NCI-H2171 (cell line): Measurements from ENCODE around the gene EIF4E.
A peak's percentile ranks its signal among the peaks of the same experiment; 100 is the strongest.
"Not testable (repeated sequence)": the region's sequence is repeated elsewhere in the genome, so short reads cannot be mapped to it uniquely, and the experiment has no call there.

Experiments used
- DNase-seq: peaks from one replicate; lab custom pipeline; 2025; lab: John Stamatoyannopoulos, UW

The EIF4E gene, protein sequence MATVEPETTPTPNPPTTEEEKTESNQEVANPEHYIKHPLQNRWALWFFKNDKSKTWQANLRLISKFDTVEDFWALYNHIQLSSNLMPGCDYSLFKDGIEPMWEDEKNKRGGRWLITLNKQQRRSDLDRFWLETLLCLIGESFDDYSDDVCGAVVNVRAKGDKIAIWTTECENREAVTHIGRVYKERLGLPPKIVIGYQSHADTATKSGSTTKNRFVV

DNA sequence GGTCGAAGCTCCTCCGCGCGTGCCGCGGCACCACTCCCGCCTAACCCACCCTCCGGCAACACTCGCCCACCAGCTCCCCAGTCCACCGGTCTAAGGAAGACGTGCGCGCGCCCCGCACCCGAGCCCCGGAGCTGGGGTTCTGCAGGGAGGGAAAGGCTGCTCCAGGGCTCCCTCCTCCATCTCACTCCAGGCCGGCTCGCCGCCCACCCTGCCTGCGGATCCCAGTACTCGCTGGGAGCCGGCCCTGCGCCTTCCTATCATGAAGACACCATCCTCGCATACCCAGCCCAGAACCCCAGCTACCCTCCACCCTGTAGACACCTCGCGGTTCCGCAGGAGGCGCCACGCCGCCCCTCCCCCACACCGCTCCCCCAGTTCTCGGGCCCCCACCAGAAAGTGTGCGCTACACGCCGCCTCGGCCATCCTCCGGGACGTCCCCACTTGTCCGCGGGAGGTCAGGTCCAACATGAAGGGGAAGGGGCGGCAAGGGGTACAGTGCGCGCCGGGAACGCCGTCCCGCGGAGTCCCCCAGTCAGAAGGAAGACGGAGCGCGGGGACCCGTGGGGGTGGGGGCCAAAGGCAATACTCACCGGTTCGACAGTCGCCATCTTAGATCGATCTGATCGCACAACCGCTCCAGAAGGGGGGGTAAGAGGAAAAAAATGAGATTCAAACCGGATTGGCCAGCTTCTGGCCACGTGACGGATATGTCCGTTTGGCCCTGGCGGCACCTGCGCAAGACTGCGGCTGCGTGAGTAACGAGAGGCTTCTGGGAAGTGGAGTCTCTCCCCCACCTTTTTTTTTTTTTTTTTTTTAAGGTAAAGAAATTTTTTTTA, at the start of gene EIF4E:
Gene EIF4E, minus strand, starts transcription at position 629 of the 836 bp plus-strand sequence. Its CDS starts 21 bp downstream, at position 608.
- peak; percentile 88 for DNase-seq

- no peak for DNase-seq
These were observed 48.6 kb upstream of the EIF4E start for GRCh38 chr4:98977557-98977956.

- DNase-seq, result no peak
These were observed 47.8 kb upstream of the EIF4E start for GRCh38 chr4:98976716-98977115.

DNA sequence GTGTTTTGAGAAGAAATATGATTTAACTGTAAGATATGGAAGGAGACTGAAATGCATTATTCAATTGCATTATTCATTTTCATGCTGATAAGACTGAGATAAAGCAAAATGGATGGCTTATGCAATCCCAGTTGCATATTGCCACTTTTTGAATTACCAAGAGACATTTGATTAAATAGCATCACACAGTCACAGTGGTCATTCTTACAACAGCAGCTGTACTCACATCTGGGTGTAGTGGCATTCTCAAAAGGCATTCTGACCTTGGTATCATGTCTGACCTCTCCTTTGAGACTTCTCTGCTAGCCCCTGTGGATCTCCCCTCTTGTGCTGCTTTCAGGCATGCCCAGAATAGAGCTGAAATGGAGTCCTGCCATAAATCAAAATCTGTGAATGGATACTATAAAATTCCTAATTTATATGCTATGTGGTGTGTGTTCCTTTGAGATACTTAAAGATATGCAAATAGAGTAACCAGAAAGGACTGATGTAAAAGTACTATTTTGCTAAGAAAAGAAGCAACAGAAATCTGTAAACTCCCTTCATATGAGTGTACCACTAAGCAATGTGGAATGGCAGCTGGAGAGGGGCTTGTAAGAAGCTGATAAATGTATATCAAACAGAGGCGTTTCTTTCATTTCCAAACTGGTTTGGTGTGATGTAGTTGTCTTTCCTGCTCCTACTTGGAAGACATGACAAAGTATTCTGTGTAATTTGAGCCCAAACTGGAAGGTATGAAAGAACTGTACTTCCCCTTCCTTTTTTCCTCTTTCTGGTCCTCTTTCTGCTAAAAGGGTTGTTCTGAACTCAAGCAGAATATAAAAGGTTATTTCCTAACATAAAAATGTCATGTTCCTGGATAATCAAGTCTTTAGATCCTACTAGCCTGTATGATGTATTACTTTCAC, 41.2 kb upstream of the EIF4E start:
- DNase-seq, result no peak

DNA sequence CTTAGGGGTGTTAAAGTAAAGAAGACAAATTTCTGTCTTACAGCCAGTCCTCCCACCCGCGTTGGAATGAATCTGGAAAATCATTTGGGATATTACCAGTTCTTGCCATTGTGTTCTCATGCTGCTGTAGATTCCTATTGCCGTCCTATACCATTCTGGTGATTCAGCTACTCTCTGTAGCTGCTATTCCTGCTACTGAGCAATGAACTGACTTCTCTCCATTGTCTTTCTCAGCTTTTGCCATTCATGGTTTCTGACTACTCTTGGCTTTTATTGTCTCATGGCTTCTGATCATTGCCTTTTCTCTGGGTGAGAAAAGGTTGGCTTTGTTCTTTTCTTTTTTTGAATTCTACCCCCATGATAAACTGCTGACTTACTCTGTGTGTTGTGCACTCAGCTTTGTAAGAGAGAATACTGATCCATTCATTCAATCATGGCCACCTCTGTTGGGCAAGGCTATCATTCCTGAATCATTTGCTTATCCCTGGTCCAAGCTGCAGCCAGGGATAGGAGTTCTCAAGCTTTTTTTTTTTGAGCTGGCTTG, 38.9 kb upstream of the EIF4E start:
- DNase-seq, result no peak

DNA sequence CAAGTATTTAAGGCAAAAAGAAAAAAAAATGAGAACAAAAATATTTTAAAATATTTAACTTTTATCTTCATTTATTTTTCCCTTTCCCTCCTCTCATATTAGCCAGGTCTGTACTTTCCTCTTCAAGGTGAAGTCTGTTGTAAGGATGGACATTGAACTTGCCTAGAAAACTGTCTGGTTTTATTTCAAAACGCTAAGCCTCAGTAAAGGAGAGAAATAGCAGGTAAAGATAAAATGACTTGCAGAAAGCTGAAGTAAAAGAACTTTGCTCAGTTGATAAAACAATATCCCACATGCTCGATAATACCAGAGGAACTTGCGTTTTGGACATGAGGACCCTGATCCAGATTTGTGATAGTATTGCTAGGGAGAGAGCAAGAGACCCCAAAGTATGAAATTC, 38.0 kb upstream of the EIF4E start:
- no peak for DNase-seq

GRCh38 chr4:98963538-98964433, 34.9 kb upstream of the EIF4E start:
- no peak for DNase-seq

GRCh38 chr4:98961770-98962169, 32.8 kb upstream of the EIF4E start:
- no peak for DNase-seq

DNA sequence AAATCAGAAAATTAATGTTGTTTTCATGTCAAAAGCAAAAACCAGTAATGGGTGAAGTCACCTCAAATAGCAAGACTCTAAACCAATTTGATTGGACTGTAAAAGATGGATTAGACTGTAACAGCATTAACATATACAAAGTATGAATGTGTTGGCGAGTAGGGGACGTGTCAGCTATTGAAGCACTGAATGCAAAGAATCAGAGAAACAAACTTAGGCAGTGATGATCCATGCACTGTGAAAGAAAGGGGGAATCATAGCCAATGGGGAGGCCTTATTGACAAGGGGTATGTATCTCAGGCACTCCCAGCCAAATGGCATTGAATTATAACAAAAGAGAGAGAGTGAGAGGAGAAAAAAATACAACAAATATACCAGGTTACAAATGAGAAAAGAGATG, 30.5 kb upstream of the EIF4E start:
- DNase-seq, result no peak

GRCh38 chr4:98958065-98958464, 29.1 kb upstream of the EIF4E start:
- DNase-seq, result no peak

- no peak for DNase-seq
These were observed 26.3 kb upstream of the EIF4E start for GRCh38 chr4:98955229-98955628.

GRCh38 chr4:98951710-98952109, 22.8 kb upstream of the EIF4E start:
- no peak for DNase-seq

GRCh38 chr4:98950925-98951324, 22.0 kb upstream of the EIF4E start:
- no peak for DNase-seq

GRCh38 chr4:98946359-98946758, 17.4 kb upstream of the EIF4E start:
- no peak for DNase-seq

DNA sequence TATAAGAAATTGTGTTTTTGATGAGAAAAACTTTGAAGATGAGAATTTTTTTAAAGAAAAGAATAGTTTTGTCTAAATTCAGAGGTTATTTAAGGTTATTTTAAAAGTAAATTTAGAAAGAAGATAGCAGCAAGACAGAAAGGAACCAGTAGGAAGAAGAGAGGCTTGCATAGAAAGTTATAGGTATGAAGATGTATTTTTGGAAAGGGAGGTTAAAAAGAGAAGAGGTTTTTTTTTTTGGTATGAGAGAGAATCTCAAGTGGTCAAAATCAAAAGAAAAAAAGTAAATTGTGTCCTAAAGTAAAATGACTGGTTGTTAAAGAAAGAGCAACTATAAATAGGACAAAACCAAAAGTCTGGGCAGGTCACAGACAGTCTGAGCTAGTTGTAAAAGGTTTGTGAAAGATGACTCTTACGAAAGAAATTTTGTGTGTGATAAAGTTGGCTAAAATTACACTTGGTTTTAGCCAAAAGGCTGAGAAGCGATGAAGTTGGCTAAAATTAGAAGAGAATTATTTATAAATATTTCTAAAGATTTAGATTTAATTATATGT, 16.4 kb upstream of the EIF4E start:
- DNase-seq, result no peak

DNA sequence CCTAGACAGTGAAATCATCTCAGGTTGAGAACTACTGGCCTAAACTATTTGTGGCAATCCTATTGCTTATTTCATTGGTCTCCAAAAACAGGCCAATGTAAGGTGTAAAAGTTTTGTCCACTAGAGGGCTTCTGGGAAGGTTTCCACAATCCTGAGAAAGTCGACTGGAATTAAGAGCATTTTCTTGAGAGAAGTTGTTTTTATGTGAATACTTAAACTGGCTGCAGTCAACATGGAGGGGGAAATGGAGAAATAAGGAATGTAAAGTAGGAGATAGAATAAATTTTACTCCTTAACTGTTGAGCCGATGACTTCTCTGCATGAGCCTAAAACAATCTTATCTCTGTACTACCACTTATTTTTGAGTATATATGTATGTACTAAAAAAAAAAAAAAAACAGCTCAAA, 11.0 kb upstream of the EIF4E start:
- DNase-seq, result peak; percentile 5

GRCh38 chr4:98939438-98939837, 10.5 kb upstream of the EIF4E start:
- DNase-seq, result no peak

GRCh38 chr4:98937986-98938720, 9.2 kb upstream of the EIF4E start:
- no peak for DNase-seq

DNA sequence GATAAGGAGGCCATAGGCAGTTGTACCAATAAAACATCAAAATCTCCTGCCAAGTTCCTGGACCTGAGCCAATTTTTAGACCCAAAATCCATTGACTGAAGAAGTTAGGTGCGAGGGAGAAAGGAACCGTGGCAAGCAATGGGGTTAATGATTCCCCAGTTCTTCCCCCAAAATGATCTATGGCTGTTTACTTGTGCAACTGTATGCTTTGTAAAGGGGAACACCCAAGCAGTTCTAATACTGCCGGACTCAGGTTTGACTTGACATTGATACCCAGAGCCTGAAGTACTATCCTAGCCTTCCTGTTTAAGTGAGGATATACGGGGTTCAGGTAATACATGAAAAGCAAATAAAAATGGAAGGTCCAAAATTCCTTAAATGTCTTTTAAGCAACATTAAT, 6.7 kb upstream of the EIF4E start:
- no peak for DNase-seq

DNA sequence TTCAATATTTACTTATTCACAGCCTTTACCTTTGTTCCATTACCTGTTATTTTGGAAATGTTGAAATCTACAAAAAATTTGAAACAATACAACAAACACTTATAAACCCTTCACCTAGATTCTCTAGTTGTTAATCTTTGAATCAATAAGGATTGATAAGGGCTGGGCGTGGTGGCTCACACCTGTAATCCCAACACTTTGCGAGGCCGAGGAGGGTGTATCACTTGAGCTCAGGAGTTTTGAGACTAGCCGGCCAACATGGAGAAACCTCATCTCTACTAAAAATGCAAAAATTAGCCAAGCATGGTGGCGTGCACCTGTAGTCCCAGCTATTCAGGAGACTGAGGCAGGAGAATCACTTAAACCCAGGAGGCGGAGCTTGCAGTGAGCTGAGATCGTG, 5.9 kb upstream of the EIF4E start:
- not testable (repeated sequence) for DNase-seq
